ENCODE results near the gene SORT1.
"Not testable (repeated sequence)": the region's sequence is repeated elsewhere in the genome, so short reads cannot be mapped to it uniquely, and the experiment has no call there.

The SORT1 gene

DNA sequence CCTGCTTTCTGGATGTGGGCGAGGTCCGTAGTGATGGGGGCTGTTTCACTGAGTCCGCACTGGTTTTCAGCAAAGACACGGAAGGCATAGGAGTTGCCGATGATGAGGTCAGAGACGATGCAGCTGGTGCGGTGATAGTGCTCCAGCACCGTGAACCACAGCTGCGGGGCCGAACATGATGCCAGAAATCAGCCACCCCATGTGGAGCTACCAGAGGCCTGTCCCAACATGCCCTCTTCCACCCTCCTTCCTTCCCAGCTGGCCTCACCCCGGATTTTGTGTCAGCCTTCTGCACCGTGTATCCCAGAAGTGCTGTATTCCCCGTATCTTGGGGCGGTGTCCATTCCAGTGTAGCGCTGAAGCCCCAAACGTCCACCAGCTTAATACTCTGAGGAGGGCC is 100.9 kb downstream of the SORT1 start:
- DNase-seq (ENCODE audit: low spot score): no peak

DNA sequence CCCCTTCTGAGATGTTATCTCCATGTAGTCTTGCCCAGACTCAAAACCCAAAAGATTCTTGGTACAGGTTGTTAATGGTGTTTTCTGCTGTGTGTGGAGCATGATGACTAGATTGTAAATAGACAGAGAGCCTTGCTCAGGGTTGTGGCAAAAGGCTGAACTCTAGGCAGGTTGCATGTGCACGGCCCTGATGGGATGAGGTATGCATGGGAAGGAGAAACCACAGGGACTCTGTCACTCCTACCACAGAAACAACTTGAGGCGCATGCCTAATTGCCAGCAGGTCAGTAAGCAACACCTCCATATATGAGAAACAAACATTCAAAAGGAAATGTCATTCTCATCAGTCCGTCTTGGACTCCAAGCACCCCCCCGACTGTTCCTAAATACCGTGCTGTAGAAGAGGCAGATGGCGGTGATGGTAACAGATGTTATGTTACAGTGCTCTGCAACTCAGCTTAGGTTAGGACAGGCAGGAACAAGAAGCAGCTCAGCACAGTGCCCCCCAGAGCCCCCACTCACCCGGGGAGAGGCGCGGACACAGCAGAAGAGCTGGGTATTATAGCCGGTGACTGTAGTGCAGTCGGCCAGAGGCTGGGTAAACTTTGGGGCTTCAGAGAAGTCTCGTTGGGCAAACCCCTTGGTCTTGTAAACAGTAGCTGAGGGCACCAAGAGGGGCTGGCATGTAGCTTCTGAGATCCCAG is 101.9 kb downstream of the SORT1 start:
- no peak for DNase-seq (ENCODE audit: low spot score)

DNA sequence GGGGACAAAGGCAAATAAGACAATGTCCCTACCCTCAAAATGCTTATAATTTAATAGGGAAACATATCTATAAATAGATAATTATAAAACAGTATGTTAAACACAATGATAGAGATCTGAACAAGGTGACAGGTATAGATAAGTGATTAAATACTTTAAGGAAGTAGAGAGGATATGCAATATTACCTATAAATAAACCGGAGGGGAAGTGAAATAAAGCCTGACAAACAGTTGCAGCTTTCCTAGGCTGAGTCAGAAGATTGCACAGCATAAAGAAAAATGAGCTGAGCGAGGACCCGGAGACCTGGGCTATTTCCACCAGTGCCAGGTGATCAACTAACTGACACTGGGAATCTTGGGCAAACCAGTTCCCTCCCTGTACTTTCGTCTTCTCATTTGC is 103.2 kb downstream of the SORT1 start:
- DNase-seq (ENCODE audit: low spot score): no peak

DNA sequence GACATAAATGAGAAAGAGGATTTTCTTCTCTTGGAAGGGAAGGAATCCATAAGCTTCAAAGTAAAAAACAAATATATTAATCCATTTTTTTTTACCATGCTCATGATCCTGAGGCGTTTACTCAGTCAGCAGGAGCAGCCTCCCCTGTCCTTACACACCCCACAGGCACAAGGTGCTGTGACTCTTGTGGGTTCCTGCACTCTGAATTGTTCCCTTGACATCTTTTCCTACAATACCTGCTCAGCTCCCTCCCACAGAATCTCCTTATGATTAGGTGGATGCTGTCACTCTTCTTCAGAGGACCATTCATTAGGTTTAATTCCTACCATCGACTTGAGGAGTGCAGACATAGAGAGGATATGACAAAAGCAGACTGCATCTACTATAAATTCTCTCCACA is 104.7 kb downstream of the SORT1 start:
- no peak for DNase-seq (ENCODE audit: low spot score)

DNA sequence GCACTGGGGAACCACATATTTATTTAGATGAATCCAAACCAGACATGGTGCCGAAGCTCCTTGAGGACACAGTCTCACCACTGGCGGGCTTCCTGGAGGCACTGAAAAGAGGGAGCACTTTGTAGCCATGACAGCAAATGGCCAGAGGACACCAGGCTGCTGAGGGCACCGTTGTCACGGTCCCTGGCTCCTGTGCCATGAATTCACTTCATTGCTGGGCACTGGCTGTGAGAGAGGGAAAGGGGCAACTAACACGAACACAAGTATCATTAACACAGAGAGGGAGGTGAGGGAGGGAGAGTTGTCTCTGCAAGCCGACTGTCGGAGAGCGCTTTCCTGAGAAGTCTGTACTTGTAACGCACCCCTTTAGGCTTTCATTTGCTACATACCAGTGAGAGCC is 105.4 kb downstream of the SORT1 start:
- DNase-seq (ENCODE audit: low spot score): no peak

DNA sequence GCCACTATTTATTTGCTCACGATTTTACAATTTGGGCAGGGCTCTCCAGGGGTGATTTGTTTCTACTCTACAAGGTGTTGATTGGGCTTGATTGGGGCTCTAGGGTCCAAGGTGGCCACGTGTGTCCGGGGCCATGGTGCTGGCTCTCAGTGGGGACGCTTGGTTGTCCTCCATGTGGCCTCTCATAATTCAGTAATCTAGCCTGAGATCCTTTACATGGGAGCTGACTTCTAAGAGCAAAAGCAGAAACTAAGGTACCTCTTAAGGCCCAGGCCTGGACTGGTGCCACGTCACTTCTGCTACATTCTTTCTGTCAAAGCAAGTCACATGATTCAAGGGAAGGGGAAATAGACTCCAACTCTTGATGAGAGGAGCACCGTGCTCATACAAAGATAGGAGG is 106.7 kb downstream of the SORT1 start:
- DNase-seq (ENCODE audit: low spot score): no peak

DNA sequence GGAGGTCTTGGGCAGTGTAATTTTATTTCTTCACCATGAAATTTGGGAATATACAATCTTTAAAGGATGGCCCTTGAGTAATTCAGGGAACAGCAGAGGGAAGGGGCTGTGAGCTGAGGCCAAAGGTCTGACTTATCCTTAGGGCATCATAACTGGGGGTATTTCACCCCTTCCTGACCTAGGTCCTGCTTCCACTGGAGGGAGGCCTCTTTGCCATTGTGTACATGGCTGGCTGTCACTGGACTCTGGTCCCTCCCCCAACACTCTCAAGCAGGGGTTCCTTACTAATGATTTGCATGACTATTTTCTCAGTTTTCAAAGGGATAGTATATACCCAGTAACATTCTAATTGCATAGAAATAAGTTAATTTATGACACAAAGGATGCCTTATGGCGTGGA is 107.6 kb downstream of the SORT1 start:
- DNase-seq (ENCODE audit: low spot score): no peak

DNA sequence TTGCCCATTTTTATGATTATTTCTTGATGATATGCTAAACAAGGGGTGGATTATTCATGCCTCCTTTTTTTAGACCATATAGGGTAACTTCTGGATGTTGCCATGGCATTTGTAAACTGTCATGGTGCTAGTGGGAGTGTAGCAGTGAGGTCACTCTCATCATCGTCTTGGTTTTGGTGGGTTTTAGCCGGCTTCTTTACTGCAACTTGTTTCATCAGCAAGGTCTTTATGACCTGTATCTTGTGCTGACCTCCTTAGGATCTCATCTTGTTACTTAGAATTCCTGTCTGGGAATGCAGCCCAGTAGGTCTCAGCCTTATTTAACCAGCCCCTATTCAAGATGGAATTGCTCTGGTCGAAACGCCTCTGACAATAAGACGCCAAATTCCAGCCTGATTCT is 111.0 kb downstream of the SORT1 start:
- DNase-seq (ENCODE audit: low spot score): not testable (repeated sequence)

DNA sequence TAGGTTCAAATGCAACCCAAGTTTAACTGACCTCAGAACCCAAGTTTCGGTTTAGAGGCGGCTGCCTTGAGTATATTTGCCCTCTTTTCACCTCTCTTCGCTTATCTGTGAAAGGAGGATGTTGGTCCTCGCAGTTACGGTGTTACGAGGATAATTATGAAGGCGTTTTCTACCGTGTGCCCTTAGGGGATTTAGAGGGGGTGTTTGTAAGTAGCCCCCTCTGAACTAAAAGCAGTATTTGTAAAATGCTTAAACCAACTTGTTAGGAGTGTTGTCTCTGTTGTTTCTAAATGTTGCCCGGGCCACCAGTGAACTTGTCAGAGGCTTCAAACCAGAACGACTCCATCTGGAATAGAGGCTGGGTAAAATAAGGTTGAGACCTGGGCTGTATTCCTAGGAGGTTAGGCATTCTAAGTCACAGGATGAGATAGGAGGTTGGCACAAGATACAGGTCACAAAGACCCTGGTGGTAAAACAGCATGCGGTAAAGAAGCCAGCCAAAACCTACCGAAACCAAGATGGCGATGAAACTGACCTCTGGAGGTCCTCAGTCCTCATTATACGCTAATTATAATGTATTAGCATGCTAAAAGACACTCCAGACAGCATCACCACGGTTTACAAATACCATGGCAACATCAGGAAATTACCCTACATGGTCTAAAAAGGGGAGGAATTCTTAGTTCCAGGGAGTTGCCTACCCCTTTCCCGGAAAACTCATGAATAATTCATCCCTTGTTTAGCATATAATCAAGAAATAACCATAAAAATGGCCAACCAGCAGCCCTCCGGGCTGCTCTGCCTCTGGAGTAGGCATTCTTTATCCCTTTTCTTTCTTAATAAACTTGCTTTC is 113.7 kb downstream of the SORT1 start:
- no peak for DNase-seq (ENCODE audit: low spot score)

DNA sequence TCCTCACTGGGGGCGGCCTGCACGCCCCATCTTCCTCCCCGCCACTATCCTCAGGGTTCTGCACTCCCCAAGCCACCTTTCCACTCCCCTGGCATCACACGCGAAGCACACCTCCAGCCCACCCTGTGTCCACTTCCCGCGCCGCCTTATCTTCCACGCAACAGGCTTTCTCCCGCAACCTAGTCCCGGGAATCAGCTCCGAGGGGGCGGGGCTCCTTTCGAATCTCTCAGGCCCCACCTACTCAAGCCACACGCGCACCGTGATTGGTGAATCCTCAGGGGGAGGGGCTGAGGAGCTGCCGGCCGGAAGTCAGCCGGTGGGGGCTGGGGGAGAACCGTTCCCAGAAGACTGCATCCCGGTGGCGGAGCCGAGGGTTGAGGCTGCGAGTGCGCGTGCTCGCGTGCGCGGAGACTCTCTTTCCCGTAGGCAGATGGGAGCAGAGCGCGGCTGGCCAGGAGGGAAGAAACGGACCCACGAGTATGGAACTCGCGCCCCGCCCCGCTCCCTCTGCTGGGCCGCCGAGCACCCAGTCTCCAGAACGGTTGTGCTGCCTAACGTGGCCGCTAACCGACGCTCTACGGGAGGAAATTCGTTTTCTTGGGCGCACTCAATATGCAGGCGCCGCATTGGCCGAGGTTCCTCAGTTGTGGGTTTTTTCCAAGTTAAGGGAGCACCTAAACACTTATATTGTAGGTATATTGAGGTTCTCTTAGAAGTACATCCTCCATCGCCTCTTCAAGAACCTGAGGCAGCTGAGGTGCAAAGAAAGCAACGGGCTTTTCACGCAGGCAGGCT is 114.6 kb downstream of the SORT1 start, which contains the start of gene PSRC1:
TSS of gene PSRC1 (minus strand) at position 194 of the 796 bp plus-strand sequence.
- DNase-seq (ENCODE audit: low spot score): peak; percentile 98

DNA sequence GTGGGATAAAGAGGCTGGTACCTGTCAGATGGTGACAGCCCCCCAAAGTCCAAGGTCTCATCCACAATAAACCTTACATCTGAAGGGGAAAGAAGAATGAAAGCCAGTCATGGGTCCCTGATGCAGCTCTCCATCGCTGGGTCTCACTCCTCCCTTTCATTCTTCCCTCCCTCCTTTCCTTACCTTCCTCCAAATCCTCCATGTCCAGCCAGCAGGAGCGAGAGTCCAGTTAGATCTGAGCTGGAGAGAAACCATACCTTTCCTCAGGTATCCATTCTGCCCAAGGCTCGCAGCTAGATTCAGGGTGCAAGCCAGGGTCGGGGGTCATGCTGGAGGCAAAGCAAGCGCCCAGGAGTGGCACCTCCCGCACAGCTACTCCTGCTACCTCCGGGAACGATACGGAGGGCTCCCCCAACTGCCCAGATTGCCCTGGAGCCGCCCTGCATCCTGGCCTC is 115.2 kb downstream of the SORT1 start:
- DNase-seq (ENCODE audit: low spot score): no peak

DNA sequence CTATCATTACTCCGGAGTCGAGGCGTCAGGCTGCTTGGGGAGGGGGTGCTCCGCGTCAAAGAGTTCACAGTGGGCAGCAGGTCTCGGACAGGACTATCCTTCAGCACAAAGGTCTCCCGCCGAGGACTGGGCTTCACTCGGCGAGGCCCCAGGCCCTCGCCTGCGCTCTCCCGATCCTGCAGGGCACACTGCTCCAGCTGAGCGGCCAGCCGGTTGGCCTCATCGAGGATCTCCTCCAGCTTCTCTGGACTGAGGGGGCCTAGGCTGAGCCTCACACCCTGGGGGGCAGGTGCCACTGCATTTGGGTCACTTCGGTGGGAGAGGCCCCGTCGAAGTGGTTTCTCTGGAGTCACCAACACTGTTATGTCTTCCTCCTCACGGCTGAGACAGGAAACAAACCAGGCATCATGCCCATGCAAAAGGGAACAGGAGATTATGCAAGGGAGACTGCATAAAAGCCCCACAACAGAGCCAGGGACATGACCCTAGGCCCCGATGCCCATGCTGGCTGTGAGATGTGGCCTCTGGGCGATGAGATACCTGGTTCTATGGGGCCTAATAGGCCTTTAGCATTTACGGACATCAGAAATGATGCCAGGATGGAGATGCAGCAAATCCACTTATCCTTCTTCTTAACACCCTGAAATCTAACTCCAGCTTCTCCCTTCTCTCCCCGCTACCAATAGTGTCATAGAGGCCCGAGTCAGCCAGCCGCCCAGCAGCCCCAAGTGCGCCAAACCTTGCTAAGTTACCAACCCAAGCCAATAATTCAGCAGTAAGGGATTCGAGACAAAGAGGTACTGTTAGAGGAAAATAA is 115.8 kb downstream of the SORT1 start:
- DNase-seq (ENCODE audit: low spot score): no peak

DNA sequence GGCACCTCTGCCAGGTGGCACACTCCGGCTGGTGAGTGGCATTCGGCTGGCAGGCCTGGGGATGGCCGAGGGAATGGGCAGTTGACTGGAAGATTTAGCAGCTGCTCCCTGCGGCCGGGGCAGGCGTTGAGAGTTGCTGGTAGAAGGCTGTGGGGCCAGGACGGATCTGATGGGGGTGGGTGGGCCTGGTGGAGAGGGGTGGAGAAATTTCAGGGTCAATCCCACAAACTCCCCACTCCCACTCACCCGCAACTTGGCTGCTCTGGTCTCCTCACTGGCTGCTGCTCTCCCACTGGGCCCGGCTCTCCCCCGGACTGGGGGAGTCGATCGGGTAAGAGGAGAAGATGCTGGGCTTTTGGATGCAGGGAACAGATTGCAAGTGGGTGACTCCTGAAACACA is 116.9 kb downstream of the SORT1 start:
- no peak for DNase-seq (ENCODE audit: low spot score)

DNA sequence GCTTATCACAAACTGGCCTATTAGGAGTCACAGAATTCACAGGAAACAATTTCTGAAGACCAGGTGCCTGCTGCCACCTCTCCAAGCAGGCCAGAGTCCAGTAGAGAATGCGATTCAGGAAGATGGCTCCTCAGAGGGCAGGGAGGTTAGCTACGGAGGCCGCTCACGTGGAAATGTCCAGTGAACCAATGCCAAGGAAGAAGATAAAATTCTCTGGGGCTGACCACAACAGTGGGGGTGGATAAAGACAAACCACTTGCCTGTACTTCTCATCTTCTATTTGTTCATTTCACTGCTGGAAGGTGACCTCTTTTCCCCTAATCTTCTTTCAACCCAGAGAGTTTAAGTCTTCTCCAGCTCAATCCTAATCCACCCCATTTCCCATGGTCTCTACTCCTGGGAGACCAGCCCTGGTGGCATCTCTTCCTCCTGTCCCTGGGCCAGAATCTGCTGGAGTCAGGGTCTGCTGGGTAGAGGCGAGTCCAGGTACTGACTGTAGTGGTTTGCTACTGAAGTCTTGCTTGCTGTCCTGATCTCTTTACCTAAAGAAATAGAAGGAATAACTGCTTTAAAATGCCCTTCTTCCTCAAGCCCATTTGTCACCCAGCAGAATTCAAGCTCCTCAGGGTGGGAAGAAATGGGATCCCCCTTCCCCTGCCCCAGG is 118.0 kb downstream of the SORT1 start:
- DNase-seq (ENCODE audit: low spot score): no peak

DNA sequence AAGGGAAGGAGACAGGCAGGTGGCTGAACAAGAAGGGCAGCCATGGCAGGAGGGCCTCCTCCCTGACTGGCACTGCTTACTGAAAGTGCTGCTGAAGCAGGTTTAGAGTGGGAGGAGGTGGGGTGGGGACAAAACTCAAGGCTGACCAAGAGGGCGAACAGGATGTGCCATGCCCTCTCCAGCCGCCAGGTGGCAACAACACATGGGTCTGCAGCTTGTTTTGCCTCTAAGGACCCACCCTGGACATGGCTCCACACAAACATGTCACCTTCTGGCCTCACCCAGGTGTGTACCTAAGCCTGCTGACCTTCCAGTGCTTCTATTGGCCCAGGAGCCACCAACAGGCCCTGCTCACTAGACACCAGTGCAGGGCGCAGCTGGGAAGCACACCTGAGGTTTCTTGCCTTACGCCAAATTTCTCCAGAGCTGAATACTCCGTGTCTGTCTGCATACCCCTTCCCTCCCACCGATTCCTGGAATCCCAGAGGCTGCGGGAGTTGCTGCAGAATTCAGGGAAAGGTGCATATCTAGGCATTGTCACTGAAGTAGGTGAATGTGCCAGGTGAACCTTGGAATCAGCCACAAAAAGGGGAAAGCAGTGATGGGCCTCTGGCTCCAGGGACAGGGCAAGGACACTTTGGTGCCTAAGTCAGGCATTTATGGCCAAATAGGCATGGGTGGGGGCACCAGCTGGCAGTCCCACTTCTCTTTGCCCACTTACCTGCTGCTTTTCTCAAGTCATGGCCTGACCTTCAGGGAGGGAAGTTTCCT is 120.1 kb downstream of the SORT1 start:
- DNase-seq (ENCODE audit: low spot score): peak; percentile 79

DNA sequence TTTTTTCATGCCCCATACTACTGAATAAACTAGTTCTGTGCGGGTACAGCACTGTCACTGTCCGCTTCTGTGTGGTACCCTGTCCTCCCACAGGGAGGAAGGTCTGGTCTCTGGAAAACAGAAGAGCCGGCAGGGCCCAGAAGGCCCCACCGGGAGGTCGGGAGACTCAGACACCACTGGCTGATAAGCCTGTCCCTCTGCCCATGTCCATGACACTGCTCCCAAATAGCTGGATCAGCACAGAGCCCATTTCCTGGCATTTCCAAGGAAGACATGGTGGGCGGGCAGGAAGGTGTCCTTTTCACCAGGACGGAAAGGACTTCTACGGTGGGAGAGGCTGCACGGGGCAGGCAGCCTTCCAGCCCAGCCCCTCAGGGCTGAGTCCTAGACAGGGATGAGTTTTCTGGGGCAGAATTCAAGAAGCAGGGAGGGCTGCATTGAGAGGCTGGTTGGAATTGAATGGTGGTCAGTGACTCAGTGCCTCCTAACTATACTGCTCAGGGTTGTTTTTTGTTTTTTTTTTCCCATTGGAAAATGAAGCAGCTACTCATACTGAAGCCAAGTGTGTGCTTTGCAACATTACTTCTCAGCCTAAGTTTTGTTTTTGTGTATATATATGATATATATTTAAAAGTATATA is 121.9 kb downstream of the SORT1 start:
- no peak for DNase-seq (ENCODE audit: low spot score)

DNA sequence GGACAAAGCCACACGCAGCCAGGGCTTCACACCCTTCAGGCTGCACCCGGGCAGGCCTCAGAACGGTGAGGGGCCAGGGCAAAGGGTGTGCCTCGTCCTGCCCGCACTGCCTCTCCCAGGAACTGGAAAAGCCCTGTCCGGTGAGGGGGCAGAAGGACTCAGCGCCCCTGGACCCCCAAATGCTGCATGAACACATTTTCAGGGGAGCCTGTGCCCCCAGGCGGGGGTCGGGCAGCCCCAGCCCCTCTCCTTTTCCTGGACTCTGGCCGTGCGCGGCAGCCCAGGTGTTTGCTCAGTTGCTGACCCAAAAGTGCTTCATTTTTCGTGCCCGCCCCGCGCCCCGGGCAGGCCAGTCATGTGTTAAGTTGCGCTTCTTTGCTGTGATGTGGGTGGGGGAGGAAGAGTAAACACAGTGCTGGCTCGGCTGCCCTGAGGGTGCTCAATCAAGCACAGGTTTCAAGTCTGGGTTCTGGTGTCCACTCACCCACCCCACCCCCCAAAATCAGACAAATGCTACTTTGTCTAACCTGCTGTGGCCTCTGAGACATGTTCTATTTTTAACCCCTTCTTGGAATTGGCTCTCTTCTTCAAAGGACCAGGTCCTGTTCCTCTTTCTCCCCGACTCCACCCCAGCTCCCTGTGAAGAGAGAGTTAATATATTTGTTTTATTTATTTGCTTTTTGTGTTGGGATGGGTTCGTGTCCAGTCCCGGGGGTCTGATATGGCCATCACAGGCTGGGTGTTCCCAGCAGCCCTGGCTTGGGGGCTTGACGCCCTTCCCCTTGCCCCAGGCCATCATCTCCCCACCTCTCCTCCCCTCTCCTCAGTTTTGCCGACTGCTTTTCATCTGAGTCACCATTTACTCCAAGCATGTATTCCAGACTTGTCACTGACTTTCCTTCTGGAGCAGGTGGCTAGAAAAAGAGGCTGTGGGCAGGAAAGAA is 122.9 kb downstream of the SORT1 start:
- no peak for DNase-seq (ENCODE audit: low spot score)

DNA sequence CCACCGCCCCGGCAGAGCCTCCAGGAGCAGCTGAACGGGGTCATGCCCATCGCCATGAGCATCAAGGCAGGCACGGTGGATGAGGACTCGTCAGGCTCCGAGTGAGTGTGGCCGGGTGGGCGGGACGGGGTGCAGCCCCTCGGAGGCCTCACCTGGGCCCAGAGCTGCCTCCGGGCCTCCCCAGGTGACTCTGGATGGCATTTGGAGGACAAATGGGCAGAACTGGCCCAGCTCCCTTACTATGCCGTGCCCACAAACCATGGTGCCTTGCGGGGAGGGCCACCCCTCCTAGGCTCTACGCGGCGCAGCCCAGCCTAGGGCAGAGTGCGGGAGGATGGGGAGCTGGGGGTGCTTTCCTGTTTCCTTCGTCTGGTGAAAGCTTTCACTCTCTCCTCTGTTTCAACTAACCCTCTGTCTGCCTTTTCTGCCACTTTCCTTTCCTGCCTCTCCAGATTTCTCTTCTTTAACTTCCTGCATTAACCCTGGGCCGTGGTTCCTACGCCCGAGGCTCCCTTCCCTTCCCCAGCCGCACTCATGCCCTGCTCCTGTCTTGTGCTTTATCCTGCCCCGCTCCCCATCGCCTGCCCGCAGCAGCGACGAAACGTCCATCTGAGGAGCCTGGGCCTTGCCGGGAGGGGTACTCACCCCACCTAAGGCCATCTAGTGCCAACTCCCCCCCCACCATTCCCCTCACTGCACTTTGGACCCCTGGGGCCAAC is 124.0 kb downstream of the SORT1 start:
- DNase-seq (ENCODE audit: low spot score): no peak
